ENCODE results near the gene DPH1.
A peak's percentile ranks its signal among the peaks of the same experiment; 100 is the strongest.

DPH1 gene

DNA sequence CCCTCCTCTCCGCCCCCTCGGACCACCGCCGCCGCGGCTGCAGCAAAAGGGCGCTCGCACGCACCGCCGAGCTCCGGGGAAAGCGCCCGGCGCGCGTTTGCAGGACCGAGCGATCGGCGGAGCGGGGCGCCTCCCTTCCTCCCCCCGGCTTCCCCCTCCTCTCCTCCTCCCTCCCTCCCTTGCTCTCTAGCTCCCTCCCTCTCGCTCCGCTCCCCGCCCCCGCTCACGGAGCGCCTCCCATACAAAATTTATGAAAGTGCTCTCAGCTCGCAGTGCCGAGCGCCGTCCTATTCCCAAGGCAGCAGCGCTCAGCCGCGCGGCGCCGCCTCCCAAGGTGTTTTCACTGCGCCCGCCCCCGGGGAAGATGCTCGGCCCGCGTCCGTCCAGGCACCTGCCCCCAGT is 4.7 kb upstream of the DPH1 start, which contains the start of gene RTN4RL1:
Gene RTN4RL1 (minus strand): TSS at position 115 of the 402 bp plus-strand sequence. CDS start 469 bp downstream, outside the sequence.
- TF ChIP-seq ISL1 (CRISPR knock-in tag; IDR thresholded peaks at IDR 0.05) (no peak), ZNF70 (CRISPR knock-in tag; IDR thresholded peaks at IDR 0.05) (no peak), ARNTL (CRISPR knock-in tag; IDR thresholded peaks at IDR 0.05; ENCODE audit: borderline replicate concordance, low read depth) (no peak), TSHZ2 (CRISPR knock-in tag; IDR thresholded peaks at IDR 0.05) (no peak), POU6F1 (CRISPR knock-in tag; IDR thresholded peaks at IDR 0.05; ENCODE audit: borderline replicate concordance, low read depth) (no peak), CSDC2 (CRISPR knock-in tag; IDR thresholded peaks at IDR 0.05) (no peak), BACH2 (CRISPR knock-in tag; IDR thresholded peaks at IDR 0.05; ENCODE audit: borderline replicate concordance) (no peak), ZNF565 (CRISPR knock-in tag; conservative IDR thresholded peaks at IDR 0.05; ENCODE audit: low read depth) (no peak), ZFP3 (CRISPR knock-in tag; IDR thresholded peaks at IDR 0.05) (no peak), ZFP30 (CRISPR knock-in tag; IDR thresholded peaks at IDR 0.05) (no peak), PPARA (CRISPR knock-in tag; IDR thresholded peaks at IDR 0.05; ENCODE audit: borderline replicate concordance) (no peak), SNAI2 (CRISPR knock-in tag; IDR thresholded peaks at IDR 0.05) (no peak), TCF4 (CRISPR knock-in tag; IDR thresholded peaks at IDR 0.05; ENCODE audit: borderline replicate concordance) (no peak)
- TF ChIP-seq, protein P1, sequence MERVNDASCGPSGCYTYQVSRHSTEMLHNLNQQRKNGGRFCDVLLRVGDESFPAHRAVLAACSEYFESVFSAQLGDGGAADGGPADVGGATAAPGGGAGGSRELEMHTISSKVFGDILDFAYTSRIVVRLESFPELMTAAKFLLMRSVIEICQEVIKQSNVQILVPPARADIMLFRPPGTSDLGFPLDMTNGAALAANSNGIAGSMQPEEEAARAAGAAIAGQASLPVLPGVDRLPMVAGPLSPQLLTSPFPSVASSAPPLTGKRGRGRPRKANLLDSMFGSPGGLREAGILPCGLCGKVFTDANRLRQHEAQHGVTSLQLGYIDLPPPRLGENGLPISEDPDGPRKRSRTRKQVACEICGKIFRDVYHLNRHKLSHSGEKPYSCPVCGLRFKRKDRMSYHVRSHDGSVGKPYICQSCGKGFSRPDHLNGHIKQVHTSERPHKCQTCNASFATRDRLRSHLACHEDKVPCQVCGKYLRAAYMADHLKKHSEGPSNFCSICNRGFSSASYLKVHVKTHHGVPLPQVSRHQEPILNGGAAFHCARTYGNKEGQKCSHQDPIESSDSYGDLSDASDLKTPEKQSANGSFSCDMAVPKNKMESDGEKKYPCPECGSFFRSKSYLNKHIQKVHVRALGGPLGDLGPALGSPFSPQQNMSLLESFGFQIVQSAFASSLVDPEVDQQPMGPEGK (CRISPR knock-in tag; IDR thresholded peaks at IDR 0.05; ENCODE audit: borderline replicate concordance), result no peak
- TF ChIP-seq, protein P2, sequence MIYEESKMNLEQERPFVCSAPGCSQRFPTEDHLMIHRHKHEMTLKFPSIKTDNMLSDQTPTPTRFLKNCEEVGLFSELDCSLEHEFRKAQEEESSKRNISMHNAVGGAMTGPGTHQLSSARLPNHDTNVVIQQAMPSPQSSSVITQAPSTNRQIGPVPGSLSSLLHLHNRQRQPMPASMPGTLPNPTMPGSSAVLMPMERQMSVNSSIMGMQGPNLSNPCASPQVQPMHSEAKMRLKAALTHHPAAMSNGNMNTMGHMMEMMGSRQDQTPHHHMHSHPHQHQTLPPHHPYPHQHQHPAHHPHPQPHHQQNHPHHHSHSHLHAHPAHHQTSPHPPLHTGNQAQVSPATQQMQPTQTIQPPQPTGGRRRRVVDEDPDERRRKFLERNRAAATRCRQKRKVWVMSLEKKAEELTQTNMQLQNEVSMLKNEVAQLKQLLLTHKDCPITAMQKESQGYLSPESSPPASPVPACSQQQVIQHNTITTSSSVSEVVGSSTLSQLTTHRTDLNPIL (CRISPR knock-in tag; IDR thresholded peaks at IDR 0.05; ENCODE audit: low read depth), result no peak
- peak; percentile 9; the same call in 2 of the 3 replicates for ATAC-seq

GRCh38 chr17:2025622-2026309 is 4.2 kb upstream of the DPH1 start:
- no peak for TF ChIP-seq OSR1 (CRISPR knock-in tag; IDR thresholded peaks at IDR 0.05)
- no peak for TF ChIP-seq ZC3H10 (CRISPR knock-in tag; IDR thresholded peaks at IDR 0.05)
- TF ChIP-seq ARNTL (CRISPR knock-in tag; IDR thresholded peaks at IDR 0.05; ENCODE audit: borderline replicate concordance, low read depth), result no peak
- no peak for TF ChIP-seq SNAI2 (CRISPR knock-in tag; IDR thresholded peaks at IDR 0.05)
- TF ChIP-seq TOX (CRISPR knock-in tag; IDR thresholded peaks at IDR 0.05; ENCODE audit: borderline replicate concordance), result no peak
- no peak for TF ChIP-seq ZNF70 (CRISPR knock-in tag; IDR thresholded peaks at IDR 0.05)
- no peak for TF ChIP-seq TCF4 (CRISPR knock-in tag; IDR thresholded peaks at IDR 0.05; ENCODE audit: borderline replicate concordance)
- TF ChIP-seq, protein P2 (CRISPR knock-in tag; IDR thresholded peaks at IDR 0.05; ENCODE audit: low read depth), result no peak
- no peak for TF ChIP-seq ZFP3 (CRISPR knock-in tag; IDR thresholded peaks at IDR 0.05)
- TF ChIP-seq ISL1 (CRISPR knock-in tag; IDR thresholded peaks at IDR 0.05), result no peak
- TF ChIP-seq CSDC2 (CRISPR knock-in tag; IDR thresholded peaks at IDR 0.05), result no peak
- no peak for TF ChIP-seq BACH2 (CRISPR knock-in tag; IDR thresholded peaks at IDR 0.05; ENCODE audit: borderline replicate concordance)
- TF ChIP-seq RARB (CRISPR knock-in tag; IDR thresholded peaks at IDR 0.05), result no peak
- TF ChIP-seq CSRNP3 (CRISPR knock-in tag; IDR thresholded peaks at IDR 0.05), result no peak
- no peak for TF ChIP-seq POU6F1 (CRISPR knock-in tag; IDR thresholded peaks at IDR 0.05; ENCODE audit: borderline replicate concordance, low read depth)
- TF ChIP-seq PPARA (CRISPR knock-in tag; IDR thresholded peaks at IDR 0.05; ENCODE audit: borderline replicate concordance), result no peak
- TF ChIP-seq, protein P1 (CRISPR knock-in tag; IDR thresholded peaks at IDR 0.05; ENCODE audit: borderline replicate concordance), result no peak
- ATAC-seq, result peak; percentile 60
